ENCODE results near the gene FXYD1.

Gene FXYD1

DNA sequence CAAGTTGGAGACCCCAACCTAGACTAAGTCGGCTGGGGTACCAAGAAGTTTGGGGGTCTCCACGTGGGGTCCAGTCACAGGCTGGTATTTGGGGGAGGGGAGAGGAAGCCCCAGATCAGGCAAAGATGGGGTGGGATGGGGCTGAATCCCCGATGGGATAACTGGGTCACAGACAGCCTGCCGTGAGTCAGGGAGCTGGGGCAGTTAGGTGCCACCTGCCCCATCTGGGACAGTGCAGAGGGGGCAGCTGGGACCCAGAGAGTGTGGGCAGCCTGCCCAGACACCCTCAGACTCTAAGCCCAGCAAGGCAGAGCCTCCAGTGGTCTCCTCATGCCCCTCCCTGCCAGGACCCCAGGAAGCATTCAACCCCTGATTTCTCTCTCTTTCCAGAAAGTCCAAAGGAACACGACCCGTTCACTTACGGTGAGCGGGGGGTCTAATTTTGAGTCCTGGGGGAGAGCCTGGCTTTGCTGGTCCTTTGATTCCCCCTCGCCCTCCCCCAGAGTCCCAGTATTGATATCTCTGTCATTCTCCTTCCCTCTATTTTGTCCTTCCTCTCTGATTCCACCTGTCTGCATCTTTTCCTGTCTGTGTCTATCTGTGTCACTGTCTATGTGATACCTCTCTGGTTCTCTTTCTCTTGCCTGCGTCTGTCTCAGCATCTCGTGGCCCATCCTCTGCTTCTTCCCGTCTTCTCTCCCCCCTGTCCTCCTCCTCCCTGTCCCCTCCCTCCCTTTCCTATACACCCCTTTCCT is 1.8 kb downstream of the FXYD1 start:
- TF ChIP-seq EP300 (IDR thresholded peaks at IDR 0.05; ENCODE audit: borderline replicate concordance): no peak
- no peak for TF ChIP-seq YY1 (IDR thresholded peaks at IDR 0.05; ENCODE audit: low read depth)
- no peak for TF ChIP-seq FOXM1 (IDR thresholded peaks at IDR 0.05; ENCODE audit: borderline replicate concordance, low read depth)
- TF ChIP-seq, protein P1, sequence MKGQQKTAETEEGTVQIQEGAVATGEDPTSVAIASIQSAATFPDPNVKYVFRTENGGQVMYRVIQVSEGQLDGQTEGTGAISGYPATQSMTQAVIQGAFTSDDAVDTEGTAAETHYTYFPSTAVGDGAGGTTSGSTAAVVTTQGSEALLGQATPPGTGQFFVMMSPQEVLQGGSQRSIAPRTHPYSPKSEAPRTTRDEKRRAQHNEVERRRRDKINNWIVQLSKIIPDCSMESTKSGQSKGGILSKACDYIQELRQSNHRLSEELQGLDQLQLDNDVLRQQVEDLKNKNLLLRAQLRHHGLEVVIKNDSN (IDR thresholded peaks at IDR 0.05): no peak
- TF ChIP-seq, protein P2, sequence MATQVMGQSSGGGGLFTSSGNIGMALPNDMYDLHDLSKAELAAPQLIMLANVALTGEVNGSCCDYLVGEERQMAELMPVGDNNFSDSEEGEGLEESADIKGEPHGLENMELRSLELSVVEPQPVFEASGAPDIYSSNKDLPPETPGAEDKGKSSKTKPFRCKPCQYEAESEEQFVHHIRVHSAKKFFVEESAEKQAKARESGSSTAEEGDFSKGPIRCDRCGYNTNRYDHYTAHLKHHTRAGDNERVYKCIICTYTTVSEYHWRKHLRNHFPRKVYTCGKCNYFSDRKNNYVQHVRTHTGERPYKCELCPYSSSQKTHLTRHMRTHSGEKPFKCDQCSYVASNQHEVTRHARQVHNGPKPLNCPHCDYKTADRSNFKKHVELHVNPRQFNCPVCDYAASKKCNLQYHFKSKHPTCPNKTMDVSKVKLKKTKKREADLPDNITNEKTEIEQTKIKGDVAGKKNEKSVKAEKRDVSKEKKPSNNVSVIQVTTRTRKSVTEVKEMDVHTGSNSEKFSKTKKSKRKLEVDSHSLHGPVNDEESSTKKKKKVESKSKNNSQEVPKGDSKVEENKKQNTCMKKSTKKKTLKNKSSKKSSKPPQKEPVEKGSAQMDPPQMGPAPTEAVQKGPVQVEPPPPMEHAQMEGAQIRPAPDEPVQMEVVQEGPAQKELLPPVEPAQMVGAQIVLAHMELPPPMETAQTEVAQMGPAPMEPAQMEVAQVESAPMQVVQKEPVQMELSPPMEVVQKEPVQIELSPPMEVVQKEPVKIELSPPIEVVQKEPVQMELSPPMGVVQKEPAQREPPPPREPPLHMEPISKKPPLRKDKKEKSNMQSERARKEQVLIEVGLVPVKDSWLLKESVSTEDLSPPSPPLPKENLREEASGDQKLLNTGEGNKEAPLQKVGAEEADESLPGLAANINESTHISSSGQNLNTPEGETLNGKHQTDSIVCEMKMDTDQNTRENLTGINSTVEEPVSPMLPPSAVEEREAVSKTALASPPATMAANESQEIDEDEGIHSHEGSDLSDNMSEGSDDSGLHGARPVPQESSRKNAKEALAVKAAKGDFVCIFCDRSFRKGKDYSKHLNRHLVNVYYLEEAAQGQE (IDR thresholded peaks at IDR 0.05; ENCODE audit: low read depth): no peak
- TF ChIP-seq TAF1 (IDR thresholded peaks at IDR 0.05; ENCODE audit: low read depth): no peak
- no peak for TF ChIP-seq EGR1 (IDR thresholded peaks at IDR 0.05)
- no peak for TF ChIP-seq CEBPB (IDR thresholded peaks at IDR 0.05)
- TF ChIP-seq CREB1 (IDR thresholded peaks at IDR 0.05; ENCODE audit: low read depth): no peak
- TF ChIP-seq TEAD4 (IDR thresholded peaks at IDR 0.05): no peak
- no peak for TF ChIP-seq NFIC (IDR thresholded peaks at IDR 0.05)
- TF ChIP-seq ZBTB7A (IDR thresholded peaks at IDR 0.05; ENCODE audit: low read depth): no peak
- TF ChIP-seq, protein P3, sequence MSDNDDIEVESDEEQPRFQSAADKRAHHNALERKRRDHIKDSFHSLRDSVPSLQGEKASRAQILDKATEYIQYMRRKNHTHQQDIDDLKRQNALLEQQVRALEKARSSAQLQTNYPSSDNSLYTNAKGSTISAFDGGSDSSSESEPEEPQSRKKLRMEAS (IDR thresholded peaks at IDR 0.05): no peak
- no peak for TF ChIP-seq RAD21 (IDR thresholded peaks at IDR 0.05; ENCODE audit: low read depth)
- TF ChIP-seq TCF12 (IDR thresholded peaks at IDR 0.05; ENCODE audit: low read depth): no peak

DNA sequence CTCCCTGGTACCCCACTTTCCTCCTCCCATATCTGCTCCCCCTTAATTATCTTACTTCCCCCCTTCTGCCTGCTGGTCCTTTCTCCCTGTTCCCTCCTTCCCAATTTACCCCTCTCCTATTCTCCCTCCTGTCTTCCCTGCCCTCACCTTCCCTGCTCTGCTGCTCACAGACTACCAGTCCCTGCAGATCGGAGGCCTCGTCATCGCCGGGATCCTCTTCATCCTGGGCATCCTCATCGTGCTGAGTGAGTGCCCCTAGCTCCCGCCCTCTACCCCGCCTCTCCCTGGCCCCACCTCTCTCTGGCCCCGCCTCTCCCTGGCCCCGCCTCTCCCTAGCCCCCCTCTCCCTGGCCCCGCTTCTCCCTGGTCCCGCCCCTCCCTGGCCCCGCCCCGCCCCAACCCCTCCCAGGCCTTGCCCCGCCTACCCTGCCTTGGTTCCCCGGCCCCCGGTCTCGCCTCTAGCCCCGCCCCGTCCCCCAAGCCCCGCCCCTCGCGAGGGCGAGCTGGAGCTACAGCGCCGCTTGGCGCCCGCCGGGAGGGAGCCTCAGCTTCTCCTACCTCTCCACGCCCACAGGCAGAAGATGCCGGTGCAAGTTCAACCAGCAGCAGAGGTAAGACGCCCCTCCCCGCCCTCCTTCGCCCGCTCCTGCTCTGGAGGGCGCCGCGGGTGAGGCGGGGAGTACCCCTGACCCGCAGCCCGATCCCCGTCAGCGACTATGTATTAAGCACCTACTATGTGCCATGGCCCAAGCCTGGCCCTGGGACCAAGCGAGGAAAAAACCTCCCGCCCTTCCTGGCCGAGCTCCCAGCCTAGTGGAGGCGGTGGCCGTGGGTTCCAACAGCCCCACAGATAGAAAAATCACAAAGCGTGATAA is 2.6 kb downstream of the FXYD1 start:
- TF ChIP-seq, protein P3 (IDR thresholded peaks at IDR 0.05): peak; percentile 20; the same call in 1 of the 2 replicates
- TF ChIP-seq ZBTB7A (IDR thresholded peaks at IDR 0.05; ENCODE audit: low read depth) (peak; percentile 50; the same call in 1 of the 2 replicates), TEAD4 (IDR thresholded peaks at IDR 0.05) (no peak), RAD21 (IDR thresholded peaks at IDR 0.05; ENCODE audit: low read depth) (peak; percentile 64)

DNA sequence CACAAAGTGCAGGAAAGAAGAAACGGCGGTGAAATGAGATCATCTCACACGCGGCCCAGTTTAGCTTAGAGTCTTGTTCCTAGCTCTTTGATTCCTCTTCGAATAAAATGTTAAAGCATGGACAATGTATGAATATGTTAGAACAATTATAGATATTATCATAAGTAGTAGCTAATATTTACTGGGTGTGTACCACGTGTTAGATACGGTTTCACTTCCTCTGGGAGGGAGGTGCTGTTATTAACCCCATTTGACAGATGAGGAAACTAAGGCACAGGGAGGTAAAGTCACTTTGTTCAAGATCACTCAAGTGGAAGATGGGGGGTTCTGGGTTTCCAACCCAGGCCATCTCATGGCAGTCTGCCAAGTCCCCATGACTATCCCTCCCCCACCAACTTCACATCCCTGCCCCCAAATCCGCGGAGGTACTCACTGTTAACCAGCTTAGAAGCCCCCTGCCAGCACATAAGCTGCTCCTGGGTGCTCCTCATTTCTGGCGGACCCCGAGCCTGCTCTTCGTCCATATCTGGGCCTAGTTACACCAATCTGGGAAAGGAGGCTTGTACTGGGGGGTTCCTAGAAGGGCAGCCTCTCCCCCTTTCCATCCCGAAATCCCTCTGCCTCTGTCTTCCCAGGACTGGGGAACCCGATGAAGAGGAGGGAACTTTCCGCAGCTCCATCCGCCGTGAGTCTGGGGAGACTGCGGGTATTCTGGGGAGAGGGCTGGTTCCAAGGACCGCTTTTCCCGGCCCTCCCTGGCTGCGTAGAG is 3.4 kb downstream of the FXYD1 start:
- TF ChIP-seq NFIC (IDR thresholded peaks at IDR 0.05): peak; percentile 12; the same call in 1 of the 2 replicates
- no peak for TF ChIP-seq YY1 (IDR thresholded peaks at IDR 0.05; ENCODE audit: low read depth)

DNA sequence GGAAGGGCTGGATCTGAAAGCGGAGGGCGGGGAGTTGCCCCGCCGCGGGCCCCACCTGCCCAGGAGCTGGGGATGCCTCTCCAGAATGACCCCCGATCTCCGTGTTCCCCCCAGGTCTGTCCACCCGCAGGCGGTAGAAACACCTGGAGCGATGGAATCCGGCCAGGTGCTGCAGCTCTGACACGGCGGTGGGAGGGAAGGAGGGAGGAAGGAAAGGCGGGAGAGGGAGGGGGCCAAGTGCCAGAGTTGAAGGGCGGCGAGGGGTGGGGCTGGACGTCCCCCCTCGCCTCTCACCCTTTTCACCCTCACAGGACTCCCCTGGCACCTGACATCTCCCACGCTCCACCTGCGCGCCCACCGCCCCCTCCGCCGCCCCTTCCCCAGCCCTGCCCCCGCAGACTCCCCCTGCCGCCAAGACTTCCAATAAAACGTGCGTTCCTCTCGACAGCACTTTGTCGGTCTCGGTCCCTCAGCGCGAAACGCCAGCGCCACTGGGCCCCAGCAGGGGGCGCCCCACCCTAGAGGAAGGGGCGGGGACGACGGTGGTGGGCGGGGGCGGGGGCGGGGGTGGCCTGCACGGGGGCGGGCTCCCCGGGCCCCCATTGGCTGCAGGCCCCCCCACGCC is 4.1 kb downstream of the FXYD1 start:
- no peak for TF ChIP-seq TAF1 (IDR thresholded peaks at IDR 0.05; ENCODE audit: low read depth)
- TF ChIP-seq RAD21 (IDR thresholded peaks at IDR 0.05; ENCODE audit: low read depth): peak; percentile 35; the same call in 1 of the 2 replicates
- TF ChIP-seq, protein P2 (IDR thresholded peaks at IDR 0.05; ENCODE audit: low read depth): no peak
- TF ChIP-seq TEAD4 (IDR thresholded peaks at IDR 0.05): no peak
- no peak for TF ChIP-seq TCF12 (IDR thresholded peaks at IDR 0.05; ENCODE audit: low read depth)
- TF ChIP-seq NFIC (IDR thresholded peaks at IDR 0.05): peak; percentile 44
- no peak for TF ChIP-seq CEBPB (IDR thresholded peaks at IDR 0.05)
- TF ChIP-seq ZBTB7A (IDR thresholded peaks at IDR 0.05; ENCODE audit: low read depth): 0 out of 2 replicates have a peak, but pooled peaks have one; percentile 19
- TF ChIP-seq FOXM1 (IDR thresholded peaks at IDR 0.05; ENCODE audit: borderline replicate concordance, low read depth): no peak
- TF ChIP-seq, protein P3 (IDR thresholded peaks at IDR 0.05): 0 out of 2 replicates have a peak, but pooled peaks have one; percentile 11
- no peak for TF ChIP-seq YY1 (IDR thresholded peaks at IDR 0.05; ENCODE audit: low read depth)
- TF ChIP-seq EP300 (IDR thresholded peaks at IDR 0.05; ENCODE audit: borderline replicate concordance): no peak
- 0 out of 2 replicates have a peak, but pooled peaks have one; percentile 2 for TF ChIP-seq EGR1 (IDR thresholded peaks at IDR 0.05)
- no peak for TF ChIP-seq CREB1 (IDR thresholded peaks at IDR 0.05; ENCODE audit: low read depth)
- TF ChIP-seq, protein P1 (IDR thresholded peaks at IDR 0.05): no peak
